ENCODE measurements around the gene IGF2R.
"Not testable (repeated sequence)": the region's sequence is repeated elsewhere in the genome, so short reads cannot be mapped to it uniquely, and the experiment has no call there.

Gene IGF2R

DNA sequence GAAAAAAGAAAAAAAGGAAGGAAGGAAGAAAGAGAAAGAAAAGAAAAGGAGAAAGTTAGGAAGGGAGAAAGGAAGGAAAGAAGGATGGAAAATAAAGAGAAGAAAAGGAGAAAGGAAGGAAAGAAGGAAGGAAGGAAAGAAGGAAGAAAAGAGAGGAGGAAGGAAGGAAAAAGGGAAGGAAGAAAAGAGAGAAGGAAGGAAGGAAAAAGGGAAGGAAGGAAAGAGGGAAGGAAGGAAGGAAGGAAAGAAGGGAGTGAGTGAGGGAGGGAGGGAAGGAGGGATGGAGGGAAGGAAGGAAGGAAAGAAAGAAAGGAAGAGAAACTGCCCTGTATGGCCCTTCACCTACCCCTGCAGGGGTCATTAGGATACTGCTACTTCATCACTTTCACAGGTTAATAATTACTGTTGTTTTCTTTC is 12.9 kb upstream of the IGF2R start:
- DNase-seq = no peak

DNA sequence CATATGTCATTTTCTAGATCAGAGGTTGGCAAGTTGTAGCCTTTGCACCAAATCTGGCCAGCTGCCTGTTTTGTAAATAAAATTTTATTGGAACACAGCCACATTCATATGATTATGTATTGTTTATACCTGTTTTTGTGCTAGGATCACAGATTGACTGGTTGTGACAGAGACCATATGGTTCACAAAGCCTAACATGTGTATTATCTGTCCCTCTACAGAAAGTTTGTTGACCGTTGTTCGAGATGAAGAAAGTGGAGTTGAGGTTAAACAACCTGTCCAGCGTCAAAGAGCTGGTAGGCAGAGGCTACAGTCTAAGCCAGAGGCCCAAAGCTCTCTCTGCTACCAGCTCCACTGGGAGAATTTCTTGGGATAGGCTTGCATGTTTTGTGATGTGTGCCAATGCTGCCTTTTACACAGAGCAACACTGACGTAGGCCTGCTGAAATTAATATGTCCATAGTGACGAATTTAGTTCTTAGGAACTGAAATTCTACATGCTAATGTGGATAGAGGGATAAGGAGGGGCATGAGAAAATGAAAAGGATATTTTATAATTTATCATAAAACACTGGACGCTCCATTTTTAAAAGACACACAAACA is 11.7 kb upstream of the IGF2R start:
- DNase-seq = no peak

DNA sequence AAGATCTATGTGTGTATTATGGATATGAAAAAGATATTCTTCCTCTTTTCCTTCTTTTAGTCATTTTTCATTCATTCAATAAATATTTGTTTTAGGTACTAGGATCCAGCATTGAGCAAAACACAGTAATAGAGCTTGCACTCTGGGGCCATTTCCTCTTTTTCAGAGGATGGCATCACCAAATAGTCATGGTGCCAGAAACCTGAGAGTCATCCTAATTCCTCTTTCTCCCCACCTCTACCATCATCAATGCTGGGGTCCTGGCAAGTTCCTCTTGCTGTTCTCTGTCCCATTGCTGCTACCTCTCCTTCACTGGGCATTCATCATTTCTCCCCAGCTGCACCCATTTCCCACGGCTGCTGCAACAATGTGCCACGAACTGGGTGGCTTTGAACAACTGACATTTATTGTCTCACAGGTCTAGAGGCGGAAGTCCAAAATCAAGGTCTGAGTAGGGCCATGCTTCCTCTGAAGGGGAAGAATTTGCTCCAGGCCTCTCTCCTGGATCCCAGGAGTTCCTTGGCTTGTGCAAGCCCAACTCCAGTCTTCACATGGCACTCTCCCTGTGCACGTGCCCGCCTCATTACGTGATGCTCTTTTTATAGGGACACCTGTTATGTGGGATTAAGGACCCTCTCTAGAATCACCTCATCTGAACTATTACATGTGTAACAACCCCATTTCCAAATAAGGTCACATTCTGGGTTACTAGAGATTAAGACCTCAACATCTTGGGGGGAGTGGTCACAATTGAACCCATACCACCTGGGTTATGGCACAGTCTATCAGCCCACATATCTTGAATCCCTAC is 9.5 kb upstream of the IGF2R start:
- peak; percentile 79 for DNase-seq

DNA sequence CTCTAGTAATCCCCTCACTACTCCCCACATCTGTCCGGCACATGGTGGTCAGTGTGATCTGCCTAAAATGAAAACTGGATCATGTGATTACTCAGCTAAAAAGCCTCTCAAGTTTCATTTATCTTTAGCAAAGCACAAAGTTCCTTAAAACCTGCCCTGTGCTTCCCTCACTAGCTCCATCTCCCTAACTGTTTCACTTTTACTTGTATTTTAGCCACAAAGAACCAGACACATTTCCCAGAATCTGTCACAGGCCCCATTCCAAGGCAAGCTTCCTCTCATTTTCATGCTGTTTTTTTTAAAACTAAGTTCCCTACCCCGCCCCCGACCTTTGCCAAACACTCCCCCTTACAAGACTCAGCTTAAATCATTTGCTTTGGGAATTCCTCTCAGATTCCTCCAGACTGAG is 8.9 kb upstream of the IGF2R start:
- no peak for DNase-seq

DNA sequence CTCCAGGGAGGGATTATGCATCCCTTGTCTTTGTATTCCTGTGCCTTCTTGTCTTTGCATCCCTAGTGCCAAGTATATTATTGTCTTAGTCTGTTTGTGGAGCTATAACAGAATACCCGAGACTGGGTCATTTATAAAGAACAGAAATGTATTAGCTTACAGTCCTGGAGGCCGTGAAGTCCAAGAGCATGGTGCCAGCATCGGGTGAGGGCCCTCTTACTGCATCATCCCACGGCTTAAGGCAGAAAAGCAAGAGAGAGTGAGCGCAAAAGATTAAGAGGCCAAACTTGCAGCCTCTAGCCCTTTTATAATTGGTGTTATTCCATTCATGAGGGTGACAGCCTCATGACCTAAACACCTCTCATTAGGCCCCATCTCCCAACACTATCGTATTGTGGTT is 8.4 kb upstream of the IGF2R start:
- no peak for DNase-seq

DNA sequence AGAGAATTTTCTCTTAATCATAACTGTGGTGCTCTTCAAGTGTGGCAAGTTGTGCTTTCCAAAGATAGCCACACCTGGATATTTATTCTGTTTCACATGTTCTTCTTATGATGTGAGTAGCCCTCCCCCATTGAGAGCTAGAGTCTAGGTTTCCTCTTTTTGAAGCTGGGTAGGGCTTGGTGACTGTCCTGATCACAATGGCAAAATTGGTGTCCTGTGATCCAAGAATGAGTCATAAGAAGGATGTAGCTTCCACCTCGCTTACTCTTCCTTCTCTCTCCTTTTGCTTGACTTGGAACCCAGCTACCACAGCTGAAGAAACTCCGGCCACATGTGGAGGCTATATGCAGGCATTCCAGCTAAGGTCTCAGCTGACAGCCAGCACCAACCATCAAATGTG is 7.4 kb upstream of the IGF2R start:
- no peak for DNase-seq

DNA sequence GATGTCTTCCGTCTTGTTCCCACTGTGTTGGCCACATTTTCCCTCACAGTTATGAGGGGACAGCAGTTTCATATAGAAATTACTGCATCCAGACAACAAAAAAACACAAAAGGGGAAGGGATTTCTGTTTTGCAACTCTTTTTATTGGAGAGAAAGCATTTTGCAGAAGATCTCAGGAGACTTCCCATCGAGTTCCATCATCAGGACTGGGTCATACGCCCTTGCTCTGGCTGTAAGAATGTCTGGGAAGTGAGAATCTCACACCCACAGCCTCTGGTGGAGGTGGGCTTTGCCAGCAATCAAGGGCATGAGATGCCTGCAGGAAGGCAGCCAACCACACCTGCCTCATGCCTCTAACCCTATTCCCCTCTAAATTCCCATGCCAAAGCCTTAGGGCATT is 5.8 kb upstream of the IGF2R start:
- no peak for DNase-seq

DNA sequence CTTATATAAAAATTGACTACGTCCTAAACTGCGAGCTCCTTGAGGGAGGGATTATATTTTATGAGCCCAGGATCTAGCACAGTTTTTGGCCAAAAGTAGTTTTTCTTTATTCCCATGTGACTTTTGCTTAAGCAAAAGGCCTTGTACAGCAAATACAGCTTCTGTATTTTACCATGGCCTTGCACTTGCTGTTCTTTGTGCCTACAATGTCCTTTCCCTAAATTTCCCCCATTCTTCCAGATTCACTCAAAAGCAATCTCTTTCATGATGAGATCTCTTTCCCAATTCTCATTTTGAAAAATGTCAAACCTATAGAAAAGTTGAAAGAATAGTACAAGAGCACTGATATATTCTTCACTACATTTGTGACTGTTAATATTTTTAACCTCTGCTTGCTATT is 4.8 kb upstream of the IGF2R start:
- DNase-seq = no peak

DNA sequence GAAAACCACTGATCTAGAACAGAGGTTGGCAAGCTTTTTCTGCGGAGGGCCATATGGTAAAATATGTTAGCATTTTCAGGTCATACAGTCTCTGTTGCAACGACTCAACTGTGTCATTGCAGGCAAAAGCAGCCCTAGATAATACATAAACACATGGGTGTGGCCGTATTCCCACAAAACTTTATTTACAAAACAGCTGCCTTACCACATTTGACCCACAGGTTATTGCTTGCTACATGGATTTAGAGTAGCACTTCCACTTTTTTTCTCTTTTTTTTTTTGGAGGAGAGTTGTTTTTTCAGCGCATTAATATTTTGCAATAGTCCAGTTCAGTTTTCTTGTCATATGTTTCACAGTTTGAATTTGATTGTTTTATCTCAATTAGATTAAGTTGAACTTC is 2.5 kb upstream of the IGF2R start:
- DNase-seq = no peak

DNA sequence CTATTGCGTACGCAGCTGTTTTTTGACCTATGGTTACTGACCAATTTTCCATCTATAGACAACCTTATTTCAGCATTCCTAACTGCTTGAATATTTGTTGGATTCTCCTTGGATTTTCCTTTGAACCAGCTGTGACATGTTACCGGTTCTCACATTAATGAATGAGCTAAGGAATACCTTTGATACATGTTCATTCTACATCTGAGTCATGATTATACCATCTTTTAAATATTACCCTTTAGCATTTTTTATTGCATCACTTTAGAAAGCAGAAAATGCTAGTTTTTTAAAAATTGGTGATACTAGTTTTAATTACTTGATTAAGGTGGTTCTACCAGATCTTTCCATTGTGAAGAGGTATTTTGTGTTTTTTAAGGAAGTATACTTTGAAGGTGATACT is 1.9 kb upstream of the IGF2R start:
- no peak for DNase-seq

DNA sequence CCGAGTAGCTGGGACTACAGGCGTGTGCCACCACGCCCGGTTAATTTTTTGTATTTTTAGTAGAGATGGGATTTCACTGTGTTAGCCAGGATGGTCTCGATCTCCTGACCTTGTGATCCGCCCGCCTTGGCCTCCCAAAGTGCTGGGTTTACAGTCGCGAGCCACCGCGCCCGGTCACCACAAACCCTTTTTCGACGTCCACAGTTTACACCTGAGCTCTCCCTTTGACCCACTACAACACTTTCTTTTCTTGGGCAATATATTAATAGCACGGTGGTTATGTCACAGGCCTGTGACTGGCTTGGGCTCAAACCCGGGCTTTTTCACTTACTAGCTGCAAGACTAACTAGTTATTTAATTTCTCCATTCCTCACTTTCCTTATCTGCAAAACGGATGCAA is 1.3 kb upstream of the IGF2R start:
- DNase-seq = not testable (repeated sequence)

DNA sequence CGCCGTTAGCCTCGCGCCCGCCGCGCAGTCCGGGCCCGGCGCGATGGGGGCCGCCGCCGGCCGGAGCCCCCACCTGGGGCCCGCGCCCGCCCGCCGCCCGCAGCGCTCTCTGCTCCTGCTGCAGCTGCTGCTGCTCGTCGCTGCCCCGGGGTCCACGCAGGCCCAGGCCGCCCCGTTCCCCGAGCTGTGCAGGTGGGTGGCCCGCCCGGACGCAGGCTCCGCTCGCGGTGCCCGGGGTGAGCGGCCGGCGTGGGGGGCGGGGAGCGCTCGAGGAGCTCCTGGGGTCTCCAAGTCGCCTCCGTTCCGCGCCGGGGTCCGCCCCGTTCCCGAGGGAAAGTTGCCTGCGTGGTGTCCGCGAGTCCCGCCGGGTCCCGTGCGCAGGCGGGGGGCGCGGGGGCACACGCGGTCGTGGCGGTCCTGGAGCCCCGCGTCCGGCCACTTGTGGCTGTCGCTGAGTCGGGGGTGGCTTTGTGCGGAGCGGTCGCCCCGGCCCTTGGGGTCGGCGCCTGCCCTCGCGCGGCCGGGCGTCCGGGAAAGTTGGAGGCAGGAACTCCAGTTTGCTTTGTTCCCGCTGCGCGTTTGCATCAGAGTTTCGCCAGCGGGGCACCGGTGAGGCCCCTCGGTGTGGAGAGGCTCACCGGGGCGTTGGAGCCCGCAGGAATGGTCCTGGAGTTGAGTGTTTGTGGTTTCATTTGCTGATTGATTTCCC is 476 bp downstream of the IGF2R start:
- DNase-seq = no peak

DNA sequence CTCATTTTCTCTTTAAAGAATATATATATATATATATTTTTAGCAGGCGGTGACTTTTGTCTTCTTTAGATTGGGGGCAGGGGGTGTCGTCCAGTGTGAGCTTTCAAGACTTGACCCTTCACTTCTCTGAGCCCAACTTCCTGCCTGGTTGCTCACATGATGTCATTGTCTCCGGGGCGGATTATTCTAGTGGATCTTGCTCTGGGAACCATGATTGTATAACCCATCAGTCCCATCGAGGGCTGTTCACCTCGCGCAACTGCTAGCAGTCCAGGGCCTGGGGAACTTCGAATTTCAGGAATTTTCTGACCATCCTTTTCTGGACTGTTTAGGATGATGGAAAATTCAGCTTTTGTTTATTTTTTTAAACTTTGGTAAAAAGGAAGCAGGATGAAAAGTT is 1.0 kb downstream of the IGF2R start:
- DNase-seq = no peak

DNA sequence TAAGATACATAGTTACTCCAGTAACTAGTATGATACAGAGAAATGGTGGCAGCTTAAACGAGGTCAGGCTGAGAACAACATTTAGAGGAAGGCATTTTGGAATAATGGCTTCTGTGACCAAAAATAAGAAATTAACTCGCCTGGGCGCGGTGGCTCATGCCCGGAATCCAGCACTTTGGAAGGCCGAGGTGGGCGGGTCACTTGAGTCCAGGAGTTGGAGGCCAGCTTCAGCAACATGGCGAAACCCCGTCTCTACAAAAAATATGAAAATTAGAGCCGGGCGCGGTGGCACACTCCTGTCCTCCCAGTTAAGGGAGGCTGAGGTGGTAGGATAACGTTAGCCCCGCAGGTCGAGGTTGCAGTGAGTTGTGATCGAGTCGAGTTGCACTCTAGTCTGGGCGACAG is 1.8 kb downstream of the IGF2R start:
- DNase-seq = no peak

DNA sequence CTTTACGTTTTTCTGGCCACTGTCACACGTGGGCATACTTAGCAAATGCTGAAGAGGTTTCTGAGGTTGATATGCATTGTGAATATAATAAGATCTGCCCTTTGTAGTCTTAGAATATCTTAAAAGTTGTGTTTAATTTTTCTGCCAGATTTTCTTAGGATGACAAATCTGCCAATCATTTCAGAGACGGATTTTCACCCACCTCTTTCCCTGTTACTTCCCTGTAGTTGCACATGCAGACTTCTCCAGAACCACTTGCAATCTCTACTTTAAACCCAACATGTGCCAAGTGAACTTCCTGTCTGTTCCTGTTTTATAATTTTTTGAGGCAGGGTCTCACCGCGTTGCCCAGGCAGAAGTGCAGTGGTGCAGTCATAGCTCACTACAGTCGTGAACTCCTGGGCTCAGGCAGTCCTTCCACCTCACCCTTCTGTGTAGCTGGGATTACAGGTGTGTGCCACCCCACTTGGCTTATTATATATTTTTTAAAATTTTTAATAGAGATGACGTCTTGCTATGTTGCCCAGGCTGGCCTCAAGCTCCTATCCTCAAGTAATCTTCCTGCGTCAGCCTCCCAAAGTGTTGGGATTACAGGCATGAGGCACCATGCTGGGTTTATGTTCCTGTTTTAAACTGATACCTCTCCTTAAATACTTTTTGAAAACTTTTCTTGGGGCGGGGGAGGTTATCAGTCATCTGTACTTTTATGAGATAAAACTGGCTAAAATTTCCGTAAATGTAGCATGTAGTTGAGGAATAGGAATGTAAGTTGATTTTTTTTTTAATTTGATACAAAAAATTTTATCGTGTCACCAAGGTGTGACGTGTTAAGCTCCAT is 2.7 kb downstream of the IGF2R start:
- DNase-seq = no peak

DNA sequence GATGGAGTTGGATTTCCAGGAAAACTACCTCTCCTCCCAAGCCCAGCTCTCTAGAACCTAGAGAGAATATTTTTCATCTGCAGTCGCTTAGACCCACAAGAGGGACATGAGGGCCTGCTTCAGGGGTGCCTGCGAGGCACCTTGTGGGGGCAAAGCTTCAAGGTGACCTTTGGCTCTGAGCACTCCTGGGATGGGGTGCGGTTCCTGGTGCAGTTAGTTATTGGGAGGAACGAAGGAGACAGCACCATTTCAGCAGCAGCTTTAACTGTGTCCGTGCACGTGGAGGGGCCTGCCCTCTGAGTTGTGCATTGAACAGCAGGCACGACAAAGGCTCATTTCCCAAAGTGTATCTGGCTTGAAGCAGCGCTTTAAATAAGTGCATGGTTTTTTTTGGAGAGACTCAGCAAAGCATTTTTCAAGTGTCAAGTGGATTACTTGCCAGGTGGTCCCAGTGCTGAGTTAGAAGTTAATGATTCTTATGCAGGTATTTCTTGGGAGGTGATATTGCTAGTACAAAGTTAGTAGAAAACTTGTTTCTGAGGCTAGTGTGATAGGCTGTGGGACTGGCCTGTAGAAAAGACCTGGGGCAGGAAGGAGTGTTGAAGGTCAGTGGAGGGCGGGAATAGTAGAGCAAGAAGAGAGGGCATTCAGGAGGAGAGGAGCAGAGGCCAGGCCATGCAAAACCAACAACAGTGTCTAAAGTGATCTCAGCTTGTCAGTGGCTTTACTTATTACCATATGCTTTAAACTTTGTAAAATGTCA is 3.8 kb downstream of the IGF2R start:
- DNase-seq = no peak

DNA sequence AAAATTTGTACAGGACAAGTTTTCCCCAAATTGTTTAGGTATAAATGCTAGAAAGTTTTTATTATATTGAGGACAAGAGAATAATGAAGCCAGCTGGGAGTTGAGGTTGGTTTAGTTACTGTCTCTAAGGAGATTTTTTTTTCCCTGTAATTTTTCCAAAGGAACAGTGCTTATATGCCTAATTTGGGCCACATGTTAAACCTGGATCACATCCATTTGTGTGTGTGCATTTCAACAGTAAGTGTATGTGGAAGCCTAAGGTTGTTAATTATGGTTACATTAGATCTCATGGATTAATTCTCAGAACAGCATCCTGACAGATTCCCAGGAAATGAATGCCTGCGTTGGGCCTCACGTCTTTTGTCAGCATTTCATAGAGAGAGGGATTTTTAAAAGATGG is 4.5 kb downstream of the IGF2R start:
- no peak for DNase-seq

DNA sequence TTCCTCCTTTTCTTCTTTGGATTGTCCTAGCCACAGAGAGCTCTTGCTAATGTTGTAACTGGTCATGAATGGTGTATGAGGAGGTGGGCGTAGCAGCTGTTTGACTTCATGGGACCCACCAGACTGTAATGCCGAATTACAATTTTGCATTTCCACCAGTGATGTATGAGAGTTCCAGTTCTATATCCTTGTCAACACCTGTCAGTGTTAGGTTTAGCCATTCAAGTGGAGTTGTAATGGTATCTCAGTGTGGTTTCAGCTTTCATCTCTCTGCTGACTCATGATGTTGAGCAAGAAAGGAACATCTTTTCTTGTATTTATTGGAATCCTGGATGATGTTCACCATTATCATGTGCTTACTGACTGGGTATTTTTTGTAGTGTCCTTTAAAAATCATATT is 5.1 kb downstream of the IGF2R start:
- no peak for DNase-seq

DNA sequence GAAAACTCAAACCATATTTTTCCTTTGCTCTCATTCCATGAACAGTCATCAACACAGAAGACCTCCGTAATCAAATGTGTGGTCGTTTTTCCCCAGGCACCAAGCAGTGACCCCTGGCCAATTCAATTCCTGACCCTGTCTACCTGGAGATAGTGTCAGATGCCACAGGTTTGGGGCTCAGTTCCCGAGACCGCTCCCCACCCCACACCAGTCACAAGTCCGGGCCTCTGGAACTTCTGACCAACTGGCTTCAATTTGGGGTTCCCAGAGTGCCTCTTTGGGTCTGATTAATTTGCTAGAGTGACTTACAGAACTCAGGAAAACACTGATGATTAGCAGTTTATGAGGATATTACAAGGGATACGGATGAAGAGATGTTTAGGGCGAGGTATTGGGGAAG is 6.0 kb downstream of the IGF2R start:
- no peak for DNase-seq

DNA sequence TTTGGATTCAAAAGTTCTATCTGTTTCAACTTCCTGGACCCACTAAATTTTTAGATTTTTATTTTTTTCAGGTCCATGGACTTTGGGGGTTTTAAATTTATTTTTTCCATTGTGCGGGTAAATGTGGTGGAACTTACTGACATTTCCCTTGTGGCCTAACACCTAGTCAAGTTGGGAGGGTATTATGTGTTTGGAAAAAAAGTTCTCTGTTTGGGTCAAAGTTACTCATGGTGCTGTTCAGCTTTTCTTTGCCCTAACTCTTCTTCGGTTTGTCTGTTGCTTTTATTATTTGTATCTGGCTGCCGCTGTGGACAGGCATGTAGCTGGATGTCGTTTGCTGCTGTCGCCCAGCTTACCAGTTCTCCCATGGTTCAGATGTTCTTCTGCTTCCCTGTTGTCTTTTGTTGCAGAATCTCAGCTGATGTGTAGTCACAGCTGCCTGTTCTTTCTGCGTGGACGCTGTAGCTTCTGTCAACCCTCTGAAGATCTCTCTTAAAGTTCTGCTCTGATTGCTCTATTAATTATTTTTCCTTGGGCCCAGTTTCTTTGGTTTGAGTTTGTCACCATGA is 7.9 kb downstream of the IGF2R start:
- DNase-seq = no peak

DNA sequence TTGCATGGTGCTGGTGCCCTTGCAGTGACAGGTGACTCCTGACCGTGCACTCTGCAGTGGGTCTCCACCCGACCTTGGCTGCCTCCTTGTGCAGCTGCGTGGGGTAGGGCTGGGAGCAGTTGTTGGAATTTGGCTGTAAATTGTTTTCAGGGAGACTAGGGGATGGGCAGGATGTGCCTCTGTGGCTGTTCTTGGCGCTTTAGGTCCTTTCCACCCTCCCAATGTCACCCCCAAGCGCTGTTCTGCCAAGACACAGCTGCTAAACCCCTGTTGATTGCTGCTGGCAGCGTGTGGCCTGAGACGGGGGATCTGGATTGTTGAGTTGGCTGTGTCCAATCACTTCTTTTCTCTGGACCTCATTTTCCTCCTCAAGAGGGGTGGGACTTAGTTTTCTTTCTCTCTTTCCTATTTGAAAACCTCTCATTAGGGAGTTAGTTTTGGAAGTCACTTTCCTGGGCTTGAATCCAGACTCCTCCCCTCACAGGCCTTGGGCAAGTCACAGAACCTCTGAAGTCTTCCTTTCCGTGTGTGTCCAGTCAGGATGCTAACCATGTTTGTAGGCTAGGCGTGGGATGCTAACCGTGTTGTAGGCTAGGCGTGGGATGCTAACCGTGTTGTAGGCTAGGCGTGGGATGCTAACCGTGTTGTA is 8.5 kb downstream of the IGF2R start:
- no peak for DNase-seq

DNA sequence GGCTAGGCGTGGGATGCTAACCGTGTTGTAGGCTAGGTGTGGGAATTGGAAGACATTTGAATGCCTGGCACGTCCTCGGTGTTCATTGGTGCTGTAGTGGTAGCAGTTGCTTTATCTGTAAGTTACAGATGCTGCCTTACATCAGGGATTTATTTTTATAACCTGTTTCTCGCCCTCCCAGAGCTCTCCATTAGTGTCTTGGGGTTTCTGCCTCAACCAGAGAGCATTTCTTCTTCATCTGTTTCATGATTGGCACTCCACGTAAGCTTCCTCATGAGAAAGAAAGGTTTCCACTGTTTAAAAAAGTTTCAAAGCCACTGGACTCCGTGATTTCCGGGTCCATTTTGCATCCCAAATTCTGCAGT is 9.0 kb downstream of the IGF2R start:
- DNase-seq = no peak
